Fibroblast of pulmonary artery (primary cell): ENCODE measurements around the gene SOCS6.

Experiments used
- DNase-seq: peaks from one replicate; pipeline ENCODE4 v3.0.0-alpha.2; 2010; ENCODE audit warnings: low read depth
- H3K4me3 ChIP-seq: replicated peaks from 2 replicates; pipeline ENCODE4 v1.5.1; 2011; ENCODE audit warnings: low read depth, mild to moderate bottlenecking, control low read depth, low read length, moderate library complexity
- CTCF ChIP-seq: IDR thresholded peaks from 2 replicates; pipeline ENCODE4 v1.5.1; 2011; ENCODE audit warnings: mild to moderate bottlenecking, control low read depth, low read length, inconsistent platforms; ENCODE audit errors: missing control alignments

SOCS6 gene

GRCh38 chr18:70288171-70288850, 534 bp upstream of the SOCS6 start:
- H3K4me3 ChIP-seq, result peak overlapping the region; percentile 73
- DNase-seq, result peak; percentile 37
- no peak for TF ChIP-seq CTCF

- peak overlapping the region; percentile 73 for H3K4me3 ChIP-seq
- TF ChIP-seq CTCF, result no peak
- DNase-seq, result peak; percentile 44
These were observed 787 bp downstream of the SOCS6 start for GRCh38 chr18:70289351-70290312.

GRCh38 chr18:70290482-70291294, 1.8 kb downstream of the SOCS6 start:
- DNase-seq, result no peak
- no peak for TF ChIP-seq CTCF
- H3K4me3 ChIP-seq, result peak overlapping the region; percentile 73

DNA sequence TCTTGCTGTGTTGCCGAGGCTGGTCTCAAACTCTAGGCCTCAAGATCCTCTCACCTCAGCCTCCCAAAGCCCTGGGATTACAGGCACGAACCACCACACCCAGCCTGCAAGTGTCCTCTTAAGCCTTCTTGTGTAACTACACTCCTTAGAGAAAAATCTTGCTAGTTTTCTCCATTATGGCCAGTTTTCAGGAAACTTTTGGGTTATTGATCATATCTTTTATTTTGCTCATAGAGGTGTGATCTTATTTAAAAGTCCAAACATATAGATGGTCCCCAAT, 2.4 kb downstream of the SOCS6 start:
- no peak for DNase-seq
- peak overlapping the region; percentile 10 for H3K4me3 ChIP-seq
- TF ChIP-seq CTCF, result no peak

GRCh38 chr18:70292628-70293027, 3.8 kb downstream of the SOCS6 start:
- no peak for TF ChIP-seq CTCF
- H3K4me3 ChIP-seq, result no peak overlapping the region
- no peak for DNase-seq

DNA sequence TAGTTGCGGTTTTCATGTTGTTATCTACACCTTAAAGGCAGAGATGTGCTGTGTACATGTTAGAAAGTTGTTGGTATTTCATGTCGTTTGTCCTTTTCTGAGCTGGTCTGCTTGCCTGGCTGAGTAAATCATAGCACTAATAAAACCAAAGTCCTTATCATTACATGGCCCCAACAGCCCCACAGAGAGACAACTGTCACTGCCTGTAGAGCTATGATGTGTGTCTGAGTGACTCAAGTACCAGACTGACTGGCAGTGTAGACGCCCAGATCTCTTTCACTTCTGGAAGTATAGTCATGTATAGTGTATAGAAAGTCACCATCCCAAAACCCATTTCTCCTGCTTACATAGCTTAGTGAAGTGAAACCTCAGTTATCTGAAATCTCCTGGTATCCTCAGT, 4.3 kb downstream of the SOCS6 start:
- TF ChIP-seq CTCF, result no peak
- H3K4me3 ChIP-seq, result no peak overlapping the region
- no peak for DNase-seq
